HUES64 (cell line): Measurements from ENCODE around the gene NACAD.
A peak's percentile ranks its signal among the peaks of the same experiment; 100 is the strongest.

Source experiments
- H3K27ac ChIP-seq: 2 replicates; pipeline ENCODE4 v1.7.0; 2013; ENCODE audit warnings: low read depth, low read length, inconsistent platforms
- H3K27me3 ChIP-seq: 2 replicates; pipeline ENCODE4 v1.6.1; 2013; ENCODE audit warnings: mild to moderate bottlenecking, low read length; ENCODE audit not compliant: insufficient read depth
- H3K36me3 ChIP-seq: 2 replicates; pipeline ENCODE4 v1.6.1; 2013; ENCODE audit warnings: mild to moderate bottlenecking, low read length; ENCODE audit not compliant: insufficient read depth
- H3K4me1 ChIP-seq: 2 replicates; pipeline ENCODE4 v1.6.1; 2013; ENCODE audit warnings: mild to moderate bottlenecking, low read length, moderate library complexity; ENCODE audit not compliant: insufficient read depth
- H3K4me3 ChIP-seq: 2 replicates; pipeline ENCODE4 v1.5.1; 2013; ENCODE audit warnings: mild to moderate bottlenecking, low read length, moderate library complexity
- H3K9ac ChIP-seq: 2 replicates; pipeline ENCODE4 v1.6.1; 2013; ENCODE audit warnings: mild to moderate bottlenecking, low read depth, low read length
- H3K9me3 ChIP-seq: 2 replicates; pipeline ENCODE4 v1.6.1; 2013; ENCODE audit warnings: low read depth, low read length; ENCODE audit not compliant: insufficient read depth
- WGBS: fragments of 150-250, 120-280 bp; methylation state at CpG from one replicate; pipeline ENCODE4 v1.1.7; 2013; ENCODE audit warnings: missing lambda C conversion rate; 5-methylcytosine and 5-hydroxymethylcytosine counted together

The NACAD gene

DNA sequence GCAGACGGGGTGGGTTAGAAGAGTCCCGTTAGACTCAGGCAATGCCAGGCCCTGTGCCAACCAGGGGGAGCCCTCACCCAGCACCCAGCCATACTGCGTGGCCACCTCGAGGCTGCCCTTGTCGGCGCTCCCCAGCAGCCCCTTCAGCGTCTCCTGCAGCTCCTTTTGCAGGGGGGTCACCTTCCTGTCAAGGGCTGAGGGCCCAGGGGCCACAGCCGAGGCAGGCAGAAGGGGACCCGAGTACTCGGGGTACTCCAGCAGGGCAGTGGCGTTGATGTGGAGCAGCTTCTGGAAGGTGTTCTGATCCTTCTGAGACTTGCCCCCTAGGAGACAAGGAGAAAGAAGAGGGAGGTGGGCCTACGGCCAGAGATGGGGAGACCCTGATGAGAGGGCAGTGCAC, 13.0 kb upstream of the NACAD start:
- Histone ChIP-seq H3K4me1 (no peaks in the 10 kb centered on the region), H3K9ac (no peak overlapping the region), H3K9me3 (no peaks in the 10 kb centered on the region), H3K36me3 (peaks cover 81% of the 10 kb centered on the region), H3K27ac (no peak overlapping the region), H3K4me3 (no peak overlapping the region), H3K27me3 (no peaks in the 10 kb centered on the region)
- WGBS: 94% methylated on average over 12 of the region's 12 CpGs

DNA sequence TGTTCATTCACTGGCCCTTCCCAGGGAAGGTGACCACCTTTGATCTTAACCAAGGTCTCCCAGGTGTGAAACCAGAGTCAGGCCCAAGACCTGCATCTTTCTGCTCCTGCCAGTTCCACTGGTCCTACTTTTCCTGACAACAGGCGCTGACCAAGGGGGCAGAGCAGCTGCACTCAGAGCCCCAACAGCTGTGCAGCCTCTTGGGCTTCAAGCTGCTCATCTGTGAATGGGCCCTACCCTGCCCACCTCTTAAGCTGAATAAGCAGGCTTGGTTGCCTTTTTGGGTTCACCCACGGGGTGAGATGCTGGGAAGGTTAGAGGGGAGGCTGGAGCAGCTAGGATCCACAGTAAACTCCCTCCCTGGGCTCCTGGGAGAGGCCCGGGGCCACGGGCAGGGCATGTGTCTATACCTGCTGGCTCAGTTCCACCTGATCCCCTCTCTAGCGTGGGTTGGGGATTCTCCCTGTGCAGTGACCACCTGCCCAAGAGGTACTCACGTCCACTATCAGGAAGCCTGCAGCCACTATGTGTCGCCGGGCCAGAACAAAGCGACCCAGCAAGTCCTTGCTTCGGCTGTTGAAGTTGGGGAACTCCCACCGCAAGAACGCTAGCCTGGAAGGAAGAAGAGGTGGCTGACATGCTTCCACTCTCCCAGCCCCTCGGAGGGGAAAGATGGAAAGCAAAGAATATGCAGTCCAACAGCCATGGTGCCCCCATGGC, 12.2 kb upstream of the NACAD start:
- Histone ChIP-seq H3K9ac (no peak overlapping the region), H3K27me3 (no peaks in the 10 kb centered on the region), H3K27ac (no peak overlapping the region), H3K9me3 (no peaks in the 10 kb centered on the region), H3K36me3 (peaks cover 73% of the 10 kb centered on the region), H3K4me1 (no peaks in the 10 kb centered on the region), H3K4me3 (no peak overlapping the region)
- WGBS: 96% methylated on average over 13 of the region's 13 CpGs

- Histone ChIP-seq H3K4me1 (no peaks in the 10 kb centered on the region), H3K36me3 (peaks cover 65% of the 10 kb centered on the region), H3K27me3 (no peaks in the 10 kb centered on the region), H3K9me3 (no peaks in the 10 kb centered on the region), H3K4me3 (no peak overlapping the region), H3K27ac (no peak overlapping the region), H3K9ac (no peak overlapping the region)
- WGBS: 96% methylated on average over 16 of the region's 16 CpGs
Measured at GRCh38 chr7:45099891-45100760, 11.4 kb upstream of the NACAD start.

DNA sequence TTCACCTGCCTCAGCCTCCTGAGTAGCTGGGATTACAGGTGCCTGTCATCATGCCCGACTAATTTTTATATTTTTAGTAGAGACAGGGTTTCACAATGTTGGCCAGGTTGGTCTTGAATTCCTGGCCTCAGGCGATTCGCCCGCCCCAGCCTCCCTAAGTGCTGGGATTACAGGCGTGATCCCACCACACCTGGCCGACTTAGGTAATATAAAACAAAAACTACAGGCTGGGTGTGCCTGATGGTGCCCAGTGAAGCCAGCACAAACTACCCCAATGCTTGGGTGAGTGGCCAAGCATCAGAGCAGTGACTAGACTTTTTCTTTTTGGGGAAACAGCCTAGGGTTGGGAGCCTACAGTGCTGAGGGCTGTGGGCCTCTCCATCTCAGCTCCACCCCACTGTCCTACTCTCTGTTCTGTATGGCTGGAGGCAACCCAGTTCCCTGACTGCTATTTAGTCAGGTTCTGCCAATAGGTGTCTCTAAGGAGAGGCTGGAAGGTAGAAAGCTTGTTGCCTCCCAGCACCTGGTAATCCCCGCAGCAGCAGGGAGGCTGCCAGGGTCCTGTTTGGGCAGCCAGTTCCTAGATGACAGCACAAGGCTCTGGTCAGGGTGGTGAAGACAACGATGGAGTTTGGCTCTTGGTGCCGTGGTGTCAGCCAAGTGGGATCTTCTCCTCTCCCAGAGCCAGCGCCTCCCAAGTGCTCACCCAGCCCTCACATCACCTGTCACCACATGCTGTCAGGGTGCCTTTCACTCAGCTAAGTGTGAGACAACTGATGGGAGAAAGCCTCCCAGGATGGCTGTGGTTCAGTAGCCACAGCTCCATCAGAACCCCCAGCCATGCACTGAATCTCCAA, 10.4 kb upstream of the NACAD start:
- Histone ChIP-seq H3K9me3 (no peaks in the 10 kb centered on the region), H3K27ac (no peak overlapping the region), H3K4me3 (no peak overlapping the region), H3K4me1 (no peaks in the 10 kb centered on the region), H3K36me3 (peaks cover 56% of the 10 kb centered on the region), H3K27me3 (no peaks in the 10 kb centered on the region), H3K9ac (no peak overlapping the region)
- WGBS: 94% methylated on average over 10 of the region's 10 CpGs

- Histone ChIP-seq H3K27me3 (peaks cover 14% of the 10 kb centered on the region), H3K9ac (no peak overlapping the region), H3K27ac (no peak overlapping the region), H3K4me1 (peaks cover 11% of the 10 kb centered on the region), H3K9me3 (no peaks in the 10 kb centered on the region), H3K4me3 (no peak overlapping the region), H3K36me3 (no peaks in the 10 kb centered on the region)
- 50% methylated on average over 2 of the region's 3 CpGs for WGBS
Measured at GRCh38 chr7:45092931-45093235, 4.1 kb upstream of the NACAD start.

DNA sequence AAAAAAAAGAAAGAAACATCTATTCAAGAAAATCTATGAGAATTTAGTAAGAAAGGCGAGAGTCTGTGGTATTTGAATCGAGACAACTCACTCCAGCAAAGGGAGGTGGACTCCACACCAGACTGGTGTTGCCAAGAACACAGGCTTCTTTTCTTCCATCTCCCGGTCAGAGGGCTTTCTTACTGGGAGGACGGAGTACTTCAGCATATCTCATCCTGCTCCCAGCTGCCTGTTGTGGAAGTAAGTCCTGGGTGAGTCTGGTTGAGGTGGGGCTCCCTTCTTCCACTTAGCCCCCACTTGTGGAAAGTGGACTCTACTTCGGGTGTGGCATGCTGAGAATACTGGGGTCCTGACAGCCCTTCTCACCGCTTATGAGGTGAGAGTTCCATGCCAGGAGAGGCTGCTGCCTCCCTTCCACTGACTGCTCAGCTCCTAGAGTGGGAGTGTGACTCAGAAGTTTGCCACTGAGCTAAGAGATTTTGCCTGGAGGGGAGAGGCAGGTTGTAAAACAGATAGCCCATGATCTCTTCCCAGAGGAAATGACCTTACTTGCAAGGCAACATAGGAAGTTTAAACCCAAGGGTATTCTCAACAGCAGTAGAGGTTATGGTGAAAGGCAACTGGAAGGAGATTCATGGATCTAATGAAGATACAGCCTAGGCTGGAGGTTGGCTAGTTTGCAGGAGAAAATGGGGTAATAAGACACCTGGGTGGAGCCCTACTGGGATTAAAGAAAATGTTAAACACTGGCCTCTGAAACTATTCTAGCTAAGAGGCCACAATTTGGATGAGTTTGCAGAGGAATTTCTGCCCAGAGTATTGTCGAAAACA, 3.5 kb upstream of the NACAD start:
- H3K4me3 ChIP-seq: no peak overlapping the region
- H3K9me3 ChIP-seq: no peaks in the 10 kb centered on the region
- H3K36me3 ChIP-seq: no peaks in the 10 kb centered on the region
- 58% methylated on average over 7 of the region's 7 CpGs for WGBS
- H3K4me1 ChIP-seq: peaks cover 11% of the 10 kb centered on the region
- H3K27ac ChIP-seq: no peak overlapping the region
- H3K27me3 ChIP-seq: peaks cover 17% of the 10 kb centered on the region
- no peak overlapping the region for H3K9ac ChIP-seq

DNA sequence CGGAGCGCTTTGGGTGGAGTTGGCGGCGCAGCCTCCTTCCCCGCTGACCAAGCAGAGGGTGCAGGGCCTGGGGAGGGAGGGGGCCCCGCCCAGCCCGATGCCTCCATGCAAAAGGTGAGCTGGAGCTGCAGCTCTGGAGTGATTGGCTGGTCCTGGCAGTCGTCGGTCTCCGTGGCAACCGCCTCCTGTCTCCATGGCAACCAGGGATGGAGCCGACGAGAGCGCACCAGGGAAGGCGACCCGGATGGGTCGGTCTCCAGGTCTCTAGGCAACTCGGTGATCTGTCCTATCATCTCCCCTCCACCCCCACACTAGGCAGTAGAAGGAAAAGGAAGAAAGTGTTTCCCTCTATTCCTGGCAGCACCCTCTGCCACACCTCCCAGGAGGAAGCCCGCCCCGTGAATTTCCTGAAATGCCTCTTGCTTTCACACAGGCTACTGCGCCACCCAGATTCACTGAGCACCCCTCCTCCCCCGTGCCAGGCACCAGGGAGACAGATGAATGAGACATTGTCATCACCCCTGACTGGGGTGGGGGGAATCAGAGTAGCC, 647 bp upstream of the NACAD start:
- peaks cover 11% of the 10 kb centered on the region for H3K4me1 ChIP-seq
- H3K36me3 ChIP-seq: no peaks in the 10 kb centered on the region
- peaks cover 18% of the 10 kb centered on the region for H3K27me3 ChIP-seq
- whole genome bisulfite sequencing: 13% methylated on average over 19 of the region's 22 CpGs
- H3K9ac ChIP-seq: no peak overlapping the region
- no peak overlapping the region for H3K27ac ChIP-seq
- no peaks in the 10 kb centered on the region for H3K9me3 ChIP-seq
- H3K4me3 ChIP-seq: peak overlapping the region; percentile 62

DNA sequence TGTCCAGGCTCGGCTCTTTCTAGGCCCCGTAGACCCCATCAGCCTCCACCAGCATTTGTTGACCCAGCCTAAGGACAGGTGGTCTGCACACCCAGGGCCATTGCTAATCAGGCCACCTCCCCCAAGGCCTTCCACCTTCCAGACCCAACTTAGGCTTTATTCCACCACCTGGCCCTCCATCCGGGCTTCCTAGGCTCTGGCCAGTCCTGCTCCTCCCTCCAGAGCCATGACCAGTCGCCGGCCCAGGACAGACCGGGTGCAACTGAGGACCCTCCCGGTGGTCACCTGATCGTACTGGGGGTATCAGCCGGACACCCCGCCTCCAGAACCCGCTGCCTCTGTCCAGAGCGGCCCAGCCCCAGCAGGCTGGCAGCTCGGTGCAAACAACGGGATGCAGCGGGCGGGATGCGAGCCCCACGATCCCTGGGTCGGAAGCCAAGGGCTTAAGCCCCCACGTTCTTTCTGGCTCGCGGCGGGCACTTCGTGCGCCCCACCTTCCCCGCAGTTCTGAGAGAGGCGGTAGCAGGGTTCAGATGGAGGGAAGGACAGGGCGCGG, 545 bp downstream of the NACAD start:
- Histone ChIP-seq H3K36me3 (no peaks in the 10 kb centered on the region), H3K4me1 (peaks cover 11% of the 10 kb centered on the region), H3K9me3 (no peaks in the 10 kb centered on the region), H3K27ac (no peak overlapping the region), H3K4me3 (peak overlapping the region; percentile 62), H3K9ac (no peak overlapping the region), H3K27me3 (peaks cover 18% of the 10 kb centered on the region)
- 44% methylated on average over 29 of the region's 29 CpGs for WGBS

DNA sequence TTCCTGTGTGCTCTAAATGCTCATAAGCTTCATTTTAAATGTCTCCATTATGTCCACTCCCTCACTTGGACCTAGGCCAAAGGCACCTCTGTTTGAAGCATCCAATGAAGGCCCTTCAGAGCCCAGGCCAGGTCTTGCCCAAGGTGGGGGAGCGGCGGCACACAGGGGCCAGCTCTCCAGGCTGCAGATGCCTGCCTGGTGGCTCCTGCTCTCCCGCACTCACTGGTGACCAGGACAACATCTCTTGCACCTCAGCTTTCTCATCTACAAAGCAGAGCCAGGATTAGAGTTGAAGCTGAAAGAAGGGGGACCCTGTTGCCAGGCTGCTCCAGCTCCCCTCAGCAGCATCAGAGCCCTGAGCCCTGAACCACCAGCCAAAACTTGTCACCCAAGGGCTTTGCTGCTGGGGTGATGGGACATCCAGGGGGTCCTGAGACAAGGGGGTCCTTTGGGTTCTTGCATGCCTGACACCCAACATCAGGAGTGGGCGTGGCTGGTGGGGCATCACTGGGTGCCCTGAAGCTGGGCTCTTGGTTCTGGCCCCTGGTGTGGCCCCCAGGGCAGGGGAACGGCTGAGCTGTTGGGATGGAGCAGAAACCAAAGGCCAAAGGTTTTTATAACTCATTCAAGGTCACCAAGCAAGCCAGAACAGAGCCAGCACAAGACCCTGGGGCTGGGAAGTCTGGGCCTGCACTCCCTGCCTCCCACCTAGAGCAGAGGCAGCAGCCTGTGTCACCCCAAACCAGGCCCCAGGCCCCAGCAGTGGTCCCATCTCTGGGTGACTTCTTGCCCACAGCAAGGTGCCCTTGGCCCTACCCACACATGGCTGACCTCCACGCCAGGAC, 1.2 kb downstream of the NACAD start:
- Histone ChIP-seq H3K4me1 (peaks cover 5% of the 10 kb centered on the region), H3K9ac (no peak overlapping the region), H3K9me3 (no peaks in the 10 kb centered on the region), H3K4me3 (peak overlapping the region; percentile 62; the same call in 1 of the 2 replicates), H3K27me3 (peaks cover 18% of the 10 kb centered on the region), H3K36me3 (no peaks in the 10 kb centered on the region), H3K27ac (no peak overlapping the region)
- 91% methylated on average over 6 of the region's 6 CpGs for WGBS
